Central memory CD4-positive, alpha-beta T cell (primary cell): Measurements from ENCODE around the gene IFI16.

Experiments
- DNase-seq: peaks from one replicate; pipeline ENCODE4 v3.0.0; 2022

IFI16 gene

DNA sequence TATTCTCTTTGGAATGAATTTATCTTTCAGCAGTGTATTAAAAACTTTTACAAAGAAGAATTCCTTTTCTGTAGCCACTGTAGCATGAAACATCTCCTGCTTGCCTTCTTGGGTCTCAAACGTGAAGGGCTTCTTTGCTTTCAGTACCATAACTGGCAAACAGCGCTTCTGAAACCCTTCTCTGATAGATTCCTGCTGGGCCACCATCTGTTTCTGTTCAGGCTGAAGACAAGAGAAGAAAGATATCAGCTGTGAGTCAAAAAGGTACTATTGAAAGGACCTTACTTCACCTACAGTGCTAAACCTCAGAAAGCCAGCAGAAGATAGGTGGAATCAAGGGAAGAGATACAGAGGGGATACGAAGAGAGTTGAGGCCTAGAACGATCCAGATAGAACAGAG, 56.4 kb downstream of the IFI16 start:
- DNase-seq = no peak

DNA sequence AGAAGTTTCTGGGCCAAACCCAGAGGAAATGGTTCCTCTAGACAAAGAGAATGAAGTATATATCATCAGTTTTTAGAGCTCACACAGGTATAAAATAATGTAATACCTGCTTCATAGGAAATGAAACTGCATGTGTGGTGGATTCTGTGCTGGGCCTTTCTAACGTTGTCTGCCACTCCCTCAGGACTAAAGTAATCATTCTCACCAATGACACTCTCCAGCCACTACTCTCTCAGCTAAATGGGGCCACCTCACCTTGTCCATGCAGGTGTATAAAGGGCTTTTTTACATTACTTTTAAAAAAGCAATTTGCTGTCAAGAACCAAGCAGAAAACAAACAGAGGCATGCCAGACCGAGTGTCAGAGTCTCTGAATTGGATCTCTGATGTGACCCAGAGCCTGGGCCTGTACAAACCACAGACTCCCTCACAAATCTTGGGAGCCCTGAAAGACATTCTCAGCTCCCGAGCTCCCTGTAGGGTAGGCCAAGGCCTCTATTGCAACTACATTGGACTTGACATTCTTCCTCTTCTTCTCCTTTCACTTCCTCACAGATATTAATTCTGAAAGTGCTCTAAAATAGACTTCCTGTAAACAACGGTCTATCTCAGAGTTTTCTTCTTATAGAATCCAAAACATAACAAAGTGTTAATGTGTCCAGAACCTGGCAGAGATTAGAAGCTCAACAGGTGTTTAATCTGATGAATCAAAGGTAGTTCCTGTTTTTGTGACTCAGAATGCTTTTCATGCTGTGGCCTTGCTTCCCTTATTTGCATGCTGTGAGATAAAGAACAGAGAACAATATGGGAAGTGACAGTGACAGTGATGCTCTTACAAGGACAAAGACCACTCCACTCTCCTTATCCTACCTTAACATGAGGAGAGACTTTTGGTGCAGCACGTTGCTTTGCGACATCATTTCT, 58.3 kb downstream of the IFI16 start:
- DNase-seq = peak; percentile 31

DNA sequence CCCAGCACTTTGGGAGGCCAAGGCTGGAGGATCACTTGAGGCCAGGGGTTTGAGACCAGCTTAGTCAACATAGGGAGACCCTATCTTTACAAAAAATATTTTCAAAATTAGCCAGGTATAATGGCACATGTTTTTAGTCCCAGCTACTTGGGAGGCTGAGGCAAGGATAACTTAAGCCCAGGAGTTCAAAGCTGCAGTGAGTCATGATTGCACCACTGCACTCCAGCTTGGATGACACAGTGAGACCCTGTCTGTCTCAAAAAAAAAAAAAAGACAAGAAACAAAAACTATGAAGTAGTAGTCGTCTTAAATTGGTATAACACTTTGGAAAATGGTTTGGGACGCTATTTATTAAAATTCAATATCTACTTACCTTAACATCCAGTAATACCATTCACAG, 59.2 kb downstream of the IFI16 start:
- no peak for DNase-seq

DNA sequence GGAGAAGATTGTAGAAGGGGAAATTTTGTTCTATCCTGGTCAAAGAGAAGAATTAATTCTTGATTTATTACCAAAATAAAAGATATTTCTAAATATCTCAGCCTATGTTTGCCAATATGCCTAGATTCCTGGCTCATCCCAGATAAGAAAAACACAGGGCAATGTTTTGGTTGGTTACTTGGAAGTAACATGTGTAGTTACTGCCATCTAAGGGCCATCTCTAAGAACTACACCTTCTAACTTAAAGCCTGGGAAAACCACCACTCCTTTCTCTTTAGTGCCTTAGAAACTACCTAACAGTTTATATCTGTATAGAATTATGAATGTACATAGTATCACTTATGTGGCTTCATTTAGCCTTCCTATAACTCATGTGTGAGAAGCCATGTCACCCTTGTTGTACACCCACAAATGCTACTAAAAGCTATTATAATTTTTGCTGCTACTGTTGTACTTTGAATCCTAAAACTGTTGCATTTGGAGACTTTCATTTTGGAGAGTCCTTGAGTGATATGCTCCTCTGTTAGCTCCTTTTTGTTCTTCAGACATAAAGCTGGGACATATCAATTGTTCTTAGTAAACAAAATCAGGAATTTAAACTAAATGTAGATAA, 62.4 kb downstream of the IFI16 start:
- DNase-seq = peak; percentile 33

DNA sequence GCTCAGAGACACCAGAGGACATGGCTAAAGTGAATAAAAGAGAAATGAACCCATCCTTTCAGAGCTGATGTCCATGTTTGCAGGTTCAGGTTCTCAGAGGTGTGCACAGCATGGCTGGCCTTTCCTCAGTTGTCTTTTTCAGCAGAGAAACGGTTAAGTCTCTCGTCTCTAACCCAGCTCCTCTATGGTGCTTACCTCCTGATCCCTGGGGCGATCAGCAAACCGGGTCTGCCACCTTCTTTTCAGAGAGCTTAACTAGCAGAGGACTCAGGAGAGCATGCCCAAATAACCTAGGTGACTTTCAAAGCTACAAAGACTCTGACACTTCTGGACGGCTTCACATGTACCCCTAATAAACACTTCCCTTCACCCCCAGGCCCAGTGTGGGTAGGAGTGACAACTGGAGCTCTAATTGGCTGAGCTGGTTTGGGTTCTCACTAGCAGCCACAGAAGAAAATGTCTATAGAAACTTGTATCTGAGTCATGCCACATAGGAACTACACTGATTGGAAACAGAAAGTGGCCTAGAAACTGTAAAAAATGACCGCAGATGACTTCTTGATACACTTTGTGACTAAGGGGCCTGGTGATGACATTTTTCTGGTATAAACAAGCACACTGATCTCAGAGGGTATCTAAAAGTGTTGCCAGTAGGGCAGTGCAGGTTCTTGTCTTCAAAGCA, 66.9 kb downstream of the IFI16 start, which contains the start of gene AIM2:
TSS of gene AIM2 (minus strand) at position 329 of the 682 bp plus-strand sequence. CDS start 3,267 bp downstream, outside the sequence.
- peak; percentile 86 for DNase-seq

DNA sequence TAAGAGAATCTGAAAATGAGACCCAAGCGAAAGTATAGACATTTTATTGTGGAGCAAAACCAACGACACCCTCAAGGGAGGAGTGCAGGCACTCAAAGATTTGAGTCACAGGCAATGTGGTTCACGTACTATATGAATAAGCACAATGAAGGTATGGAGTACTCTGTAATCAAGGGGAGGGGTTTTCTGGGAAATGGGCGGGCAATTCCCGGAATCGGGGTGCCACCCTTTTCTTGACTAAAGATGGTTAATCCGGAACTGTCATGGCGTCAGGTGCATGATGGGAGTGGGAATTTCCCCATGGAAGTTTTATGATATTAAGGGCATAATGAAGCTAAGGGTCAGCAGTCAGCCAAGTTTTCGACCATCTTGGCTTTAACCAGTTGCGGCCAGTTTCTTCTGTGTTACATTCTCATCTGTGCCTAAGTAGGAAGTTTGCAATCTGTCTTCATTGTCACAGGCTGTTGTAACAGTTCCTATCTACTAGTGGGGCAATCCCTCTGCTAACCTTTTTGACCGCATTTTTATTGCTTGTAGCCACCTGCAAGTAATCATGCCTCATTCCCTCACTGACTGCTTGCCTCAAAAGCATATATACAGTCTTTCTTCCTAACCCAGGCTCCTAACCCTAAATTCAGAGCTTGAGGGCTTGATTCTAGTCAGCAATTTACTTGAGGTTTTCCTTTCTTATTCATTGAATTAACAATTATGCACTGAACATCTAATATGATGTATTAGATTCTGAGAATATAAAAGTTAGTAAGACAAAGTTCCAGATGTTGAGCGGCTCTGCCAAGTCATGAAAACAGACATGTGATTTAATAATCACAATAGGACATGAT, 67.6 kb downstream of the IFI16 start:
- DNase-seq = peak; percentile 85

DNA sequence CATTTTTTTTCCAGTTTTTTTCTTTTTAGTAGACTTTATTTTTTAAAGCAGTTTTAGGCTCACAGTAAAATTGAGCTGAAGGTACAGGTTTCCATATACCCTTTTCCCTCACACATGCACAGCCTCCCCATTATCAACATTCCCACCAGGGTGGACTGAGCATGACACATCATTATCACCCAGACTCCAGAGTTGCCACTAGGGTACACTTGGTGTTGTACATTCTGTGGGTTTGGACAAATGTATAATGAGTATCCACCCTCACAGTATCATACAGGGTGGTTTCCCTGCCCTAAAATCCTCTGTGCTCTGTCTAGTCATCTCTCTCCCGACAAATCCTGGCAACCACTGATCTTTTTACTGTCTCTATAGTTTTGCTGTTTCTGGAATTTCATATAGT, 69.8 kb downstream of the IFI16 start:
- DNase-seq = no peak

DNA sequence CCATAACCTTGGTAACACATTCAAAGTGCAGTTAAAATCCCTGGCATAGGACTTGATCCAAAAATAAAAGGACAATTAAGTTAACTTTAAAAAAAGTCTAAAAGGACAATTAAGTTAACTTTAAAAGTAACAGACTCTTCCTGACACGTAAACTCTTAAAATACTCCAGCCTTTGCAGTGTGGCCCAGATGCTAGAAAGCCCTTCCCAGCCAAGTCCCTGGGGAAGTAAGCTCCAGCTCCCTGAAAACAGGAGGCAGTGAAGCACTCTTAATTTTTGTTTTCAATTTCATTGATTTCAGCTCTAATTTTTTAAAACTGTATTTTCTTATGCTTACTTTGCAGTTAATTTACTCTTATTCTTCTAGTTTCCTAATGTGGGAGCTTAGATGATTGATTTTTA, 71.9 kb downstream of the IFI16 start:
- no peak for DNase-seq

DNA sequence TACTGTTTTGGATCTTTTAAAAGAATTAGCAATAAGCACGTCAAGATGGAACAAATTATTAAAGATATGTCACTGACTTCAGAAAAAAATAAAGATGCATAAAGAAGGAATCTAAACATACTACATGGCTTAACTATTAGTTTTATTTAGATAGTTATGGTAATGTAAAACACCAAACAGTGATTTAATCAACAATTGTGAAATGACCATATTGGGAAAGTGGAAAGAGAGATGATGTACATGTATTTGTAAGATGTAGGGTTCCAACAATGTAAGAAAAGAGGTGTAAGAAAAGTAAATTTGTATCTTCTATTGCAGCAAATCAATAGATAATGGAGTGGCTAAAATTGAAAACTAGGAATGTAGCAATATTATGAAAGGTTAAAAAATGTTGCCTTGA, 73.3 kb downstream of the IFI16 start:
- no peak for DNase-seq

DNA sequence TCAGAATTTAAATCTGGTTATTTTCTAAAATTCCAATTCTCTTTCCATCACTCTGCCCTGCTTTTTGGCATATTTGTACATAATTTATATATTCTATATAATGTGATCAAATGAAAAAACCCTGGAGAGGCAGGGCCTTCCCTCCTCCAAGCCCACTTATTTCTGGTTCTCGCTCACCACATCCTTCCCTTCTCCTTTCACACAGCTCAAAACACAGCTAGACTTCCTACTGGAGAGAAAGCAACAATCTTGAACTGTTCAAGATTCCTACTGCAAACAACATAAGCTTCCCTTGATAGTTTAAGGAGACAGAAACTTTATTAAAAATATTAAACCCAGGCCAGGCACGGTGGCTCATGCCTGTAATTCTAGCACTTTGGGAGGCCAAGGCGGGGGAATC, 74.4 kb downstream of the IFI16 start:
- no peak for DNase-seq

DNA sequence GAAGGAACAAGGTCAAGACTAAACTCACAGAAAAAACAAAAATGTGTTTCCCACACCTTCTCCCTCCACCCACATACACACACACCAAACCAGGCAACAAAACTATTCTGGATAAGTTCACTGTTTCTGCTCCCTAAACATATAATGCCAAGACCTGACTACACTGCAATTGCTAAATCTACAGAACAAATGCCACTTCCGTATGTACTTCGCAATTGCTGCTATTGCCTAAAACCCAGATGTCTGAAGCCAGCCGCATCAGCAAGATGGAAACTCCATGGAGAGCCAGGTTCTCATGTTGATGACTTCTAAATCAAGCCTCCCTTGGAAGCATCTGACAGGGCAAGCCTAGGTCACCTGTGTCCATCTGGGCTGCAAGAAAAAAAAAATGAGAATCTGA, 75.2 kb downstream of the IFI16 start:
- no peak for DNase-seq

DNA sequence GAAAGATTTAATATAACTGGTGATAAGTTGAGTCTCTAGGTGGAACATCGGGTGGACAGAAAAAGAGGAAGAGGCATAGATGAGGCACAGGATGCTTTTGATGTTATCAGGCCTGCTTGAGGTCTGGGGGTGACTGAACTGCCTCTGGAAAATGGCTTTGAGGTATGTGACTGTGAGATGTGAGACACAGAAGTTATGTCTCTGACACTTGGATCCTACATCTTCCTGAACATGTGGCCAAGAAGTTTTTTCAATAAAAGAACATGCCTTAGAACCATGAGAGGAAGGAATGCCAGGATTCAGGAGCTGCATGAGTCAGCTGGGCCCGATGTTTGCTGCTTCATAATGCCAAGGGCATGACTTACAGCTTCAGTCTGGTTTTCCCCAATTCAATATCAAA, 78.3 kb downstream of the IFI16 start:
- DNase-seq = no peak

DNA sequence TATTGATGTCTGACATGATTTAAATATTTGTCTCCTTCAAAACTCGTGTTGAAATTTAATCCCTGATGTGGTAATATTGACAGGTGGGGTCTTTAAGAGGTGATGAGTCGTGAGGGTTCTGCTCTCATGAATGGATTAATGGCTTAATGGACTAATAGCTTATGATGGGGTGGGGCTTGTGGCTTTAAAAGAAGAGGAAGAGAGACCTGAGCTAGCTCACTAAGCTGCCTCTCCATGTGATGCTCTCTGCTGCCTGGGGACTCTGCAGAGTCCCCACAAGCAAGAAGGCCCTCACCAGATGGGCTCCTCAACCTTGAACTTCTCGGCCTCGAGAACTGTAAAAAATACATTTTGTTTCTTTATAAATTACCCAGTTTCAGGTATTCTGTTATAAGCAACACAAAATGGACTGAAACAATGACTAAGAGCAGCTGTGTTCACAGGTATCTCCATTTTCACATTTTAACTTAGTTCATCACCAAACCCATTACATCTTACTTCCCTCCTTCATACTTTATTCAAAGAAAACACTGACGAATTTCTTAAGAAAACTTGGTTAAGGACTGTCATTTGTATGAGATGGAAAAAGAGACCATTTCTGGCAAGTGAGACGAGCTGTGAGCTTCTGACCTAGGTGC, 79.0 kb downstream of the IFI16 start:
- DNase-seq = no peak

DNA sequence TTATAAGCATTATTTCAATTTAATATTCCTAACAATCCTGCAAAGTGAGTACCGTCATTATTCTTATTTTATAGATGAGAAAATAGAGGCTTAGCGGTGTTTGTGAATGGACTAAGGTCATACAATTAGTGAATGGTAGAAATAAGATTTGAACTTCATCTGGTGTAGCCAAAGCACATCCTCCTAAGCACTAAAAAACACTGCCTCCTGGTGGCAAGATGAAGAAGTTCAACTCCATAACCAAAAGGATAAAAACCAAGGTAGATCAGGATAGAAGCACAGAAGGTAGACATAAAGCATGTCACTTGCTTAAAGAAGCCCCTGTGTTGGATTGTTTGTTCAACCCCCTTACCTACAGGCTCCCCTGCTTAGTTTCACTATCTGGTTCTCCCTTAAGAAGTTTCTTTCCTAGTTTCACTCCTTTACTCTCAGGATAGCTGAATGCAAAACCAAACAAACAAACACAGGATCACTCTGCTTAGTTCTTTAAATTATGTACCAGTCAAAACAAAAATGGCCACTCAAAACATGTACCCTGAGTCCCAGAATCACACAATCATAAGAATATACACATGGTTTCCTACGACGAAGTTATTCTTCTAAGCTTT, 79.6 kb downstream of the IFI16 start:
- peak; percentile 27 for DNase-seq

DNA sequence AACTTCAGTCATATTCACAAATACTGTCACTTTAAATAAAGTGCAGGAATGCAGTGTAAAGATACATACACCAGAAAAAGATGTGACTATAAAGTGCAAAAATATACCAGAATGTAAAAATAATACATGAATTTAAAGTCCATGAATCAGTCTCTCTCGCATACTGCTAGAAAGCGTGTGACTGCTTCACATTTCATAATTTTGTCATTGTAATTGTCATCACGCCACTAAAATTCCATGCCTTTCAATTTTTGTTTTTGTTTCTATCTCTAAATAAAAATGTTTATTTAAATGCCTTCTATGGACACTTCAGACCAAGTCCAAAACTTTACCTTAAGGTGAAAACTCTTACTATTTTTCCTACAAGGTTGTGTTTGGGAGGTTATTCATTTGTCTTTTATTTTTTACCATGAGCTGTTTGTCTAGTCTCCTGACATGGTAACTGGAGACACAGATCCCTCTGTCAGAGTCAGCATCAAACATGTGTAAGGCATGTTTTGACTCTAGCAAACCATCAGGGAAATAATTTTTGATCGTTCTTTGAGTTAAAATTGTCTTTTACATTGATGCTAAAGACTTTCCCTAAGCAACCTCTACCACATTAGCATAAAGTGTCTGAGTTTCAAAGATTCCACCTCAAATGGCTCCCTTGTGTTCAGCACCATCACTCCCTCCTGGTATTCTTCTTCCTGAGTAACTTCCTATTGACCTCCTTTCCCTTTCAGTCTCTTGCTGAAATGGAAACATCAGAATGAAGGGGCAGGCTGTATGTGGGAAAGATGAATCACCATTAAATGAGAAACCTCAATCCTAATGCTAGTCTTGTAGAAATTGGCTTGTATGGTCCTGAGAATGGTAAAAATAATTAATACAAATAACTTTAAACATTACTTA, 80.8 kb downstream of the IFI16 start:
- DNase-seq = no peak

DNA sequence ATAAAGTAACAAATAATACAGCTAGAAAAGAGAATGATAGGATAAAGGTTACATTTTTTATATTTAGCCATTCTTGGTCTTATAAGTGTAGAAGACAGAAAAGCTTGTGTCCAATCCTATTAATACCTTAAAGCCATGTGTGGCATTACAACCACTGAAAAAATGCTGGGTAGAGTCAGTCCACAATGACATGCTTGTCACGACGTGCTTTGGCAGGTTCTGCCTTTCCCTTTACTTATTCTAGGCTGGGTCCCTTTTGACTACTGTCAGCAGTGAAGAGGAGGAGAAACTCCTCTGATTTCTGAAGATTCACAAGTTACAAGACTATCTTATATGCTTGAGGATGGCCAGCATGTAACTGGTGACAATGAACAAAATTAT, 81.5 kb downstream of the IFI16 start:
- DNase-seq = no peak

DNA sequence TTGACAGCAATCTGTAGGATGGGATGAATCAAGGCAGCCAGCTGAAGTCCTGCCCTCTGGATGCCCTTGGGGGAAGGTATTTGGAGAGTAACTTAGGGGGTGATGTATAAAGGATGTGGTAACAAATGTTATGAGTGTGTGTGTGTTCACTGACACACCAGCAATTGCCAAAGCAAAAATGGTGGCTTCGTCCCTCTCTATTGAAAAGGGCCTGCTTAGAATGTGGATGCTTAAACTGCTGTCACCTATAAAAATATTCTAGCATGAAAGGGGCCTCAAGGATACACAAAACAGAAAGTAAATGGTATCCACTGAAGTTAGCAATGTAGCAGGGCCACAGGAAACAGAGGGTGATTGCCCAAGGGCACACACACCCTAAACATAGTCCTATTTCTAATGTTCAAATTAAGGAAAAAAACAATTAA, 81.9 kb downstream of the IFI16 start:
- DNase-seq = no peak

DNA sequence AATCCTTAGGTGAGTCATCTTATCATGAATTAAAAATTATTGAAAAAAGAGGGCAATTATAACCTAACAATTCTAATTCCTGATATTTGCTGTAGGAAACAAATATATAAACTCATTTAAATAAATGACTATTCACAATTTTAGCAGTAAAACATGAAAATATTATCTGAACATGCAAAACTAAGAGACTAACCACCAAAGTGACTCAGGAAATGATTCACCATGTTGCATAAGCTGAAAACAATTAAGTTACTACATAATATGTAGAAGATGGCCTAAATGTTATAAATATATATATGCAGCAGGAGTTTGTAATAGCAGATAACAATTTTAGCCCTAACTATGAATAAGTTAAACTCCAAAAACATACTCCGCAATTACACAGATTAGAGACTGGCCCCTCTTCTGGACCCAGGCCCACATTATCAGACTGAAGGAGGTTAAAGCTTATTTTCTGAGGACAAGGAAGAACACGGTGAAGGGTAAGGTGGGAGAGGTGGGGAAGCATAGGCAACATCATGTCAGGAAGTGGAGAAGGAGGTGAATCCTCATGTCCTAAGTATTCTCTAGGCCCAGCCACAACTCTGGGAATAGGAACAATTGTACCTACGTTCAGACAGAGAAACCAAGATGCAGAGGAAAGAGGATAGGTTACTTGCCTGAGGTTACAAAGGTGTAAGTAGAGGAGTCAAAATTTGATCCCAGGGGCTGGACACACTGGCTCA, 82.5 kb downstream of the IFI16 start:
- no peak for DNase-seq

DNA sequence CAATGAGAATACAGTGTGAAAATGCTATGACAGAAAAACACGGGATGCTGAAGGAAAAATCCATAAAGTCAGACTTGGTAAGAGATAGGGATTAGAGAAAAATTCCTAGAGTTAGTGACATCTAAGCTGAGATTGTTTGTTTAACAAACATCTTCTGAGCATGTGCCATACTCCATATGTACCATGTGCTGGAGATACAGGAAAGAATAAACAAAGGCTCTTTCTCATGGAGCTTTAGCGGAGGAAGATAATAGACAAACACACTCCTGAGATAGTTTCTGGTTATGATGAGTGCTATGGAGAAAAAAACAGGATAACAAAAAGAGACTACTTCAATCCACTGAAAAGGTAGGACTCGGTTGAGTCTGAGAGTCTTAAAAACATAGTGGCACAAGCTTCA, 88.9 kb downstream of the IFI16 start:
- DNase-seq = no peak

DNA sequence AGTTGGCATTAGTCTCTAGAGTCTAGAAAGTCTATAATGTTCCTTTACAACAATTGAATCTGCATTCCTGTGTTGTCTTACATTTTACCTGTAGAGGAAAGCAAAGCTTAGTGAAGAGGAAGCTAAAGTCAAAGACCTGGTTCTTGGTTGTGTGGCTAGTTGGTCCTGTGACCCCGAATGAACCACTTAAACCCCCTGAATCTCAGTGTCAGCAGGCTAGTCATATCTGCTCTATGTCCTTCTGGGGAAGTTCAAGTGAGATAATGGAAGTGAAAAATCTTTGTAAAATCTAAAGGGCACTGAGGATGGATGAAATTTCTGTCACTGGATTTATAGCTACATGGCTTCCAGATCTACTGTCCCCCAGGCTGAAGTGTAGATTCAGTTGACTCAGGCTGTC, 90.9 kb downstream of the IFI16 start:
- DNase-seq = no peak
